ENCODE measurements around the gene DEAF1. TPM values are rescaled to one million over a fixed set of nuclear protein-coding genes. Genes with fewer than 3 reads are reported as not detected.

The DEAF1 gene
- total and polyA plus RNA-seq, 2 experiments from 2014 or later, result 42.6 to 47.8 TPM

DNA sequence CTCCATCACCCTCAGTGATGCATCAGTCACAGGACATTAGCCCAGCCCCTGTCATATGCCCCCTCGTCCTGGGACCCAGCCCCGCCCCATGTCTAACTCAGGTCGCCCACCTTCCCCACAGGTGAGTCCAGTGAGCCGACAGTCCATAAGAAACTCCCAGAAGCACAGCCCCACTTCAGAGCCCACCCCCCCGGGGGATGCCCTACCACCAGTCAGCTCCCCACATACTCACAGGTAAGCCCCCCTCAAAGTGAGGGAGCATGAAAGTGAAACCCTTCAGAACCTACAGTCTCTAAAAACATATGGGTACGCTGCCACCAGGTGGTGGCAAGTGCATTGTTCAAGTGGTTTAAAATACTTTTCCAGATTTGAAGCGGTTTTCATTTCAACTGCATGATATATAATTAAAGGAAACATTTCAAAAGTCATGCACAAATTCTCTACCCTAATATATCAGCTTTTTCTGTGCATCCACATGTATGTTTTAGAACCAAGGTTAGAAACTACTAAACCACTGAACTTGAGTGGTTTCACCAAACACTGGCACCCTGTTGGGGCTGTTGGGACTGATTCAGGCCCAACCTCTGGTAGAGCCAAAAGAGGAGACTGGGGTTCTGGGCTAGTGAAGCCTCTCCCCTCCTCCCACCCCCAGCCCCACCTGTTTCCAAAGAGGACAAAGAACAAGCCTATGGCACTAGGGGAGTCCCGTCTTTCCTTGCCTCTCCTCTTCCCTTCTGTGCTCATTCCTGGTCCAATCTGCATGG is 28.3 kb upstream of the DEAF1 start:
- Histone ChIP-seq H3K79me2 (replicated peaks; ENCODE audit: insufficient read depth) (no peaks in the 10 kb centered on the region), H3K9me2 (ENCODE audit: insufficient read depth) (no peaks in the 10 kb centered on the region)
- no peak for ATAC-seq

DNA sequence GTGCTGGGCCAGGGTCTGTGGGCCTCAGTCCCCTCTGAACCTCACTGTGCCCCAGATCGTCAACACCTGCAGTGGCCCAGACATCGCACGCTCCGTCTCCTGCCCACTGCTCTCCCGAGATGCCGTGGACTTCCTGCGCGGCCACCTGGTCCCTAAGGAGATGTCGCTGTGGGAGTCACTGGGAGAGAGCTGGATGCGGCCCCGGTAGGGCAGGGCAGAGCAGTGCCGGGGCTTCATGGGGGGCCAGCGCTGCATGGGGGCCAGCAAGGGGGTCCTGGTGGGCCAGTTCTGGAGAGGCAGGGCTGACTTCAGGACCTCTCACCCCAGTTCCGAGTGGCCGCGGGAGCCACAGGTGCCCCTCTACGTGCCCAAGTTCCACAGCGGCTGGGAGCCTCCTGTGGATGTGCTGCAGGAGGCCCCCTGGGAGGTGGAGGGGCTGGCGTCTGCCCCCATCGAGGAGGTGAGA is 27.4 kb upstream of the DEAF1 start:
- Mint-ChIP-seq H3K9me3 (no peaks in the 10 kb centered on the region; the same call in 2 of the 3 replicates), H3K27me3 (ENCODE audit: insufficient read depth, low read depth, poor library complexity) (peaks cover 18% of the 10 kb centered on the region), H3K4me3 (no peak overlapping the region), H3K4me1 (peaks cover 9% of the 10 kb centered on the region; the same call in 2 of the 3 replicates), H3K27ac (no peak overlapping the region), H3K36me3 (ENCODE audit: low read depth) (no peaks in the 10 kb centered on the region)
- Histone ChIP-seq H3K4me3 (no peak overlapping the region), H3K36me3 (ENCODE audit: insufficient read depth) (no peaks in the 10 kb centered on the region), H2AFZ (no peak overlapping the region), H3K4me1 (ENCODE audit: insufficient read depth) (peaks cover 6% of the 10 kb centered on the region), H3K27me3 (ENCODE audit: insufficient read depth) (no peaks in the 10 kb centered on the region), H4K20me1 (replicated peaks; ENCODE audit: insufficient read depth) (no peaks in the 10 kb centered on the region), H3K9me2 (ENCODE audit: insufficient read depth) (no peaks in the 10 kb centered on the region), H3K79me2 (replicated peaks; ENCODE audit: insufficient read depth) (no peaks in the 10 kb centered on the region), H3K27ac (ENCODE audit: low read depth) (no peak overlapping the region), H3F3A (replicated peaks; ENCODE audit: low read depth) (0 out of 2 replicates have a peak, but pooled peaks cover 22% of the 10 kb centered on the region), H3K4me2 (no peak overlapping the region)
- ATAC-seq (no peak), DNase-seq (ENCODE audit: low spot score) (no peak)
- TF ChIP-seq ZNF331 (CRISPR knock-in tag; IDR thresholded peaks at IDR 0.05; ENCODE audit: low read depth), result no peak
- TF ChIP-seq NANOG (IDR thresholded peaks at IDR 0.05; ENCODE audit: borderline replicate concordance), result no peak
- no peak for TF ChIP-seq EZH2 (IDR thresholded peaks at IDR 0.05; ENCODE audit: low read depth, unreplicated experiment)
- TF ChIP-seq EZH2phosphoT487 (IDR thresholded peaks at IDR 0.05; ENCODE audit: unreplicated experiment), result no peak
- no peak for TF ChIP-seq STAT1 (IDR thresholded peaks at IDR 0.05; ENCODE audit: unreplicated experiment)
- TF ChIP-seq, protein P1, sequence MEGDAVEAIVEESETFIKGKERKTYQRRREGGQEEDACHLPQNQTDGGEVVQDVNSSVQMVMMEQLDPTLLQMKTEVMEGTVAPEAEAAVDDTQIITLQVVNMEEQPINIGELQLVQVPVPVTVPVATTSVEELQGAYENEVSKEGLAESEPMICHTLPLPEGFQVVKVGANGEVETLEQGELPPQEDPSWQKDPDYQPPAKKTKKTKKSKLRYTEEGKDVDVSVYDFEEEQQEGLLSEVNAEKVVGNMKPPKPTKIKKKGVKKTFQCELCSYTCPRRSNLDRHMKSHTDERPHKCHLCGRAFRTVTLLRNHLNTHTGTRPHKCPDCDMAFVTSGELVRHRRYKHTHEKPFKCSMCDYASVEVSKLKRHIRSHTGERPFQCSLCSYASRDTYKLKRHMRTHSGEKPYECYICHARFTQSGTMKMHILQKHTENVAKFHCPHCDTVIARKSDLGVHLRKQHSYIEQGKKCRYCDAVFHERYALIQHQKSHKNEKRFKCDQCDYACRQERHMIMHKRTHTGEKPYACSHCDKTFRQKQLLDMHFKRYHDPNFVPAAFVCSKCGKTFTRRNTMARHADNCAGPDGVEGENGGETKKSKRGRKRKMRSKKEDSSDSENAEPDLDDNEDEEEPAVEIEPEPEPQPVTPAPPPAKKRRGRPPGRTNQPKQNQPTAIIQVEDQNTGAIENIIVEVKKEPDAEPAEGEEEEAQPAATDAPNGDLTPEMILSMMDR (conservative IDR thresholded peaks at IDR 0.05; ENCODE audit: low read depth in 2 of 2), result no peak

More for the DNA sequence above, 28.3 kb upstream of the DEAF1 start:
- Histone ChIP-seq H4K20me1 (replicated peaks; ENCODE audit: insufficient read depth) (no peaks in the 10 kb centered on the region), H3K27ac (ENCODE audit: low read depth) (no peak overlapping the region), H3K4me3 (no peak overlapping the region), H3K27me3 (ENCODE audit: insufficient read depth) (no peaks in the 10 kb centered on the region), H3F3A (replicated peaks; ENCODE audit: low read depth) (0 out of 2 replicates have a peak, but pooled peaks cover 22% of the 10 kb centered on the region), H3K4me2 (no peak overlapping the region), H3K36me3 (ENCODE audit: insufficient read depth) (no peaks in the 10 kb centered on the region), H2AFZ (no peak overlapping the region), H3K4me1 (ENCODE audit: insufficient read depth) (peaks cover 6% of the 10 kb centered on the region)
- H3K27ac Mint-ChIP-seq, result no peak overlapping the region
- H3K4me1 Mint-ChIP-seq, result peaks cover 9% of the 10 kb centered on the region; the same call in 2 of the 3 replicates
- peaks cover 19% of the 10 kb centered on the region for H3K27me3 Mint-ChIP-seq (ENCODE audit: insufficient read depth, low read depth, poor library complexity)
- no peaks in the 10 kb centered on the region for H3K36me3 Mint-ChIP-seq (ENCODE audit: low read depth)
- TF ChIP-seq, protein P2, sequence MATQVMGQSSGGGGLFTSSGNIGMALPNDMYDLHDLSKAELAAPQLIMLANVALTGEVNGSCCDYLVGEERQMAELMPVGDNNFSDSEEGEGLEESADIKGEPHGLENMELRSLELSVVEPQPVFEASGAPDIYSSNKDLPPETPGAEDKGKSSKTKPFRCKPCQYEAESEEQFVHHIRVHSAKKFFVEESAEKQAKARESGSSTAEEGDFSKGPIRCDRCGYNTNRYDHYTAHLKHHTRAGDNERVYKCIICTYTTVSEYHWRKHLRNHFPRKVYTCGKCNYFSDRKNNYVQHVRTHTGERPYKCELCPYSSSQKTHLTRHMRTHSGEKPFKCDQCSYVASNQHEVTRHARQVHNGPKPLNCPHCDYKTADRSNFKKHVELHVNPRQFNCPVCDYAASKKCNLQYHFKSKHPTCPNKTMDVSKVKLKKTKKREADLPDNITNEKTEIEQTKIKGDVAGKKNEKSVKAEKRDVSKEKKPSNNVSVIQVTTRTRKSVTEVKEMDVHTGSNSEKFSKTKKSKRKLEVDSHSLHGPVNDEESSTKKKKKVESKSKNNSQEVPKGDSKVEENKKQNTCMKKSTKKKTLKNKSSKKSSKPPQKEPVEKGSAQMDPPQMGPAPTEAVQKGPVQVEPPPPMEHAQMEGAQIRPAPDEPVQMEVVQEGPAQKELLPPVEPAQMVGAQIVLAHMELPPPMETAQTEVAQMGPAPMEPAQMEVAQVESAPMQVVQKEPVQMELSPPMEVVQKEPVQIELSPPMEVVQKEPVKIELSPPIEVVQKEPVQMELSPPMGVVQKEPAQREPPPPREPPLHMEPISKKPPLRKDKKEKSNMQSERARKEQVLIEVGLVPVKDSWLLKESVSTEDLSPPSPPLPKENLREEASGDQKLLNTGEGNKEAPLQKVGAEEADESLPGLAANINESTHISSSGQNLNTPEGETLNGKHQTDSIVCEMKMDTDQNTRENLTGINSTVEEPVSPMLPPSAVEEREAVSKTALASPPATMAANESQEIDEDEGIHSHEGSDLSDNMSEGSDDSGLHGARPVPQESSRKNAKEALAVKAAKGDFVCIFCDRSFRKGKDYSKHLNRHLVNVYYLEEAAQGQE (IDR thresholded peaks at IDR 0.05; ENCODE audit: unreplicated experiment), result no peak
- TF ChIP-seq EZH2 (IDR thresholded peaks at IDR 0.05; ENCODE audit: low read depth, unreplicated experiment) (no peak), POLR2AphosphoS5 (IDR thresholded peaks at IDR 0.05; ENCODE audit: low read depth) (no peak), CREB1 (CRISPR knock-in tag; IDR thresholded peaks at IDR 0.05; ENCODE audit: low read depth) (no peak)
- TF ChIP-seq, protein P1 (conservative IDR thresholded peaks at IDR 0.05; ENCODE audit: low read depth in 2 of 2), result peak; percentile 81 to 92
- no peaks in the 10 kb centered on the region; the same call in 2 of the 3 replicates for H3K9me3 Mint-ChIP-seq
- H3K4me3 Mint-ChIP-seq, result no peak overlapping the region; the same call in 2 of the 3 replicates
- peak; percentile 73 for DNase-seq (ENCODE audit: low spot score)

Data from GM23338 (cell line).